ENCODE measurements around the gene KDM1A. TPM values are rescaled to one million over a fixed set of nuclear protein-coding genes. Genes with fewer than 3 reads are reported as not detected.

KDM1A gene
- total and polyA plus RNA-seq, 2 donors (not counting 1 experiment from before 2014, with no cell fraction given), result 30.2 to 47.4 TPM

DNA sequence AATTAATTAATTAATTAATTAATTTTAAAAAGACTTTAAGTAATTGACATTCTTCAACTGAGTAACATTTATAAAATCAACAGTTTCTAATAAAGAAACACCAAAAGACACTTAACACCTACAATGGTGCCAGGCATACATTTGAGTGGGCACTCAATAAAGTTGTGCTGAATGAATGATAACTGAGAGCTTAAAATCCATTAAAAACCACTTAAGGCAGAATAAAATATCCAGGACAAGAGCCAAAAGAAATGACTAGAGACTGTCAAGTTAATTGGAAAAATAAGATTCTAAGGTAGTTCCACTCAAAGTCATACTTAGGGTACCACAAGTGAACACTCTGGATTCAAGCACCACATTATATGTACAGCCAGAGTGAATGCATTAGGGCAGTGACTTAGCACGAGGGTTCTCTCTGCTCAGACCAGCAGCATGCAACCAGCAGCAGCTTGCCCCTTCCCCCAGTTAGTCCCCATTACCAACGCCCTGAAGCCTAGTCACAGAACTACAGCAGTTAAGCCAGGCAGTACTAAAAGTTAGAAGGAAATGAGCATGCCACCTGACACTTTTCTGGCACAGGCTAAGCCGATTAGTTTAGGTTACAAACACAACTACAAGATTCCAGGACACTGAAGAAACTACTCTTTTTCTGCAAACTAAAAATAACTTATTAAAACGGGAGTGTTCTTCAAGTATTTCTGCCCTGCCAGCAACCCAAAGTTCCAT, 102.9 kb downstream of the KDM1A start:
- no peak for DNase-seq
- POLR2A ChIA-PET, result interaction anchor here (0.6 kb wide), 1 partner anchor 9 kb away, joined by 3 read pairs; no protein-coding TSS in a partner anchor
- H3K4me1 Mint-ChIP-seq, result peaks cover 22% of the 10 kb centered on the region

DNA sequence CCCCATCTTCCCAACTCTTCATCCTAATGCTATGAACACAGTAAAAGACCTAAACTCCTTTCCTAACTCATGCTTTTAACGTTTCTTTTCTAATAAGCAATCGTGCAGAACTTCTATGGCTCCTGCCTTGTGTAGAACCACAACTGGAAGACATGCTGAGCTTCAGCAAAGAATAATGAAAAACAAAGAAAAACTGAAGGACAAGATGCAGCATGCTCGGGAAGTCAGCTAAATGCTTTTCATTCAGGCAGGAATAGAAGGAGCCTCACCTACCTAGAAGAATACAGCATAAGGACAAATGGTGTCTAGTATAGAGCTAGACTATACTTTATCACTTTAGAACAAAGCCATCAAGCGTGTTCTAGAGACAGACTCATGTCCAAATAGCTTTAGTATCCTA, 103.5 kb downstream of the KDM1A start:
- Histone ChIP-seq H3K27ac (ENCODE audit: low read length in 2 of 2) (no peak overlapping the region), H3K27me3 (replicated peaks in 1 of 4; ENCODE audit: control extremely low read depth in 1 of 4, control insufficient read depth in 3 of 4, insufficient read depth in 4 of 4, low read length in 3 of 4) (no peaks in the 10 kb centered on the region), H2AFZ (ENCODE audit: insufficient read depth, low read depth, low read length, poor library complexity, severe bottlenecking) (no peak overlapping the region), H3K4me2 (replicated peaks; ENCODE audit: low read depth, low read length, poor library complexity, severe bottlenecking) (no peak overlapping the region), H3K79me2 (ENCODE audit: control insufficient read depth, insufficient read depth, low read length) (peaks cover 24% of the 10 kb centered on the region), H3K9me3 (ENCODE audit: control extremely low read depth in 1 of 3, control insufficient read depth in 2 of 3, insufficient read depth in 1 of 3, low read length in 2 of 3) (no peaks in the 10 kb centered on the region), H3K36me3 (replicated peaks in 1 of 2; ENCODE audit: control extremely low read depth in 1 of 2, control insufficient read depth in 1 of 2, extremely low read depth in 1 of 2, insufficient read depth in 2 of 2, low read length in 1 of 2) (no peaks in the 10 kb centered on the region), H3K9ac (ENCODE audit: low read length) (no peak overlapping the region), H3K4me1 (ENCODE audit: control insufficient read depth in 2 of 2, insufficient read depth in 2 of 2, low read length in 2 of 2) (peaks cover 6 to 11% of the 10 kb centered on the region in 2 donors), H3K4me3 (ENCODE audit: control extremely low read depth in 1 of 5, extremely low read depth in 1 of 5, insufficient read depth in 1 of 5, low read depth in 2 of 5, low read length in 4 of 5) (no peak overlapping the region), H4K20me1 (ENCODE audit: control insufficient read depth, insufficient read depth, low read length, poor library complexity, severe bottlenecking) (no peaks in the 10 kb centered on the region)
- H3K4me3 Mint-ChIP-seq, result no peak overlapping the region
- ChIA-PET POLR2A (interaction anchor here (0.6 kb wide), 1 partner anchor 9 kb away, joined by 3 read pairs; no protein-coding TSS in a partner anchor), CTCF (interaction anchor here (1.2 kb wide), 1 partner anchor 23 kb away, joined by 3 read pairs; no protein-coding TSS in a partner anchor)
- 79% methylated on average over 3 of the region's 4 CpGs for WGBS (ENCODE audit: insufficient coverage)
- no peaks in the 10 kb centered on the region for H3K9me3 Mint-ChIP-seq (ENCODE audit: insufficient read depth)
- no peaks in the 10 kb centered on the region for H3K27me3 Mint-ChIP-seq
- intact Hi-C loops (cut with micrococcal nuclease), result no loop called here
- H3K4me1 Mint-ChIP-seq, result peaks cover 20% of the 10 kb centered on the region
- TF ChIP-seq, protein P1, sequence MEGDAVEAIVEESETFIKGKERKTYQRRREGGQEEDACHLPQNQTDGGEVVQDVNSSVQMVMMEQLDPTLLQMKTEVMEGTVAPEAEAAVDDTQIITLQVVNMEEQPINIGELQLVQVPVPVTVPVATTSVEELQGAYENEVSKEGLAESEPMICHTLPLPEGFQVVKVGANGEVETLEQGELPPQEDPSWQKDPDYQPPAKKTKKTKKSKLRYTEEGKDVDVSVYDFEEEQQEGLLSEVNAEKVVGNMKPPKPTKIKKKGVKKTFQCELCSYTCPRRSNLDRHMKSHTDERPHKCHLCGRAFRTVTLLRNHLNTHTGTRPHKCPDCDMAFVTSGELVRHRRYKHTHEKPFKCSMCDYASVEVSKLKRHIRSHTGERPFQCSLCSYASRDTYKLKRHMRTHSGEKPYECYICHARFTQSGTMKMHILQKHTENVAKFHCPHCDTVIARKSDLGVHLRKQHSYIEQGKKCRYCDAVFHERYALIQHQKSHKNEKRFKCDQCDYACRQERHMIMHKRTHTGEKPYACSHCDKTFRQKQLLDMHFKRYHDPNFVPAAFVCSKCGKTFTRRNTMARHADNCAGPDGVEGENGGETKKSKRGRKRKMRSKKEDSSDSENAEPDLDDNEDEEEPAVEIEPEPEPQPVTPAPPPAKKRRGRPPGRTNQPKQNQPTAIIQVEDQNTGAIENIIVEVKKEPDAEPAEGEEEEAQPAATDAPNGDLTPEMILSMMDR (IDR thresholded peaks at IDR 0.05), result no peak
- TF ChIP-seq EZH2 (IDR thresholded peaks at IDR 0.05; ENCODE audit: borderline replicate concordance, insufficient read depth, low read depth, low read length, poor library complexity, severe bottlenecking), result no peak
- no peak overlapping the region for H3K27ac Mint-ChIP-seq
- no peak for ATAC-seq (ENCODE audit: low read depth)
- DNase-seq, result no peak

More for the DNA sequence above, 102.9 kb downstream of the KDM1A start:
- TF ChIP-seq EZH2 (IDR thresholded peaks at IDR 0.05; ENCODE audit: borderline replicate concordance, insufficient read depth, low read depth, low read length, poor library complexity, severe bottlenecking), result no peak
- TF ChIP-seq, protein P1 (IDR thresholded peaks at IDR 0.05), result no peak
- CTCF ChIA-PET, result interaction anchor here (1.2 kb wide), 1 partner anchor 23 kb away, joined by 3 read pairs; no protein-coding TSS in a partner anchor
- WGBS (ENCODE audit: insufficient coverage), result 60% methylated on average over 3 of the region's 4 CpGs
- Histone ChIP-seq H3K36me3 (replicated peaks in 1 of 2; ENCODE audit: control extremely low read depth in 1 of 2, control insufficient read depth in 1 of 2, extremely low read depth in 1 of 2, insufficient read depth in 2 of 2, low read length in 1 of 2) (no peaks in the 10 kb centered on the region), H4K20me1 (ENCODE audit: control insufficient read depth, insufficient read depth, low read length, poor library complexity, severe bottlenecking) (no peaks in the 10 kb centered on the region), H2AFZ (ENCODE audit: insufficient read depth, low read depth, low read length, poor library complexity, severe bottlenecking) (no peak overlapping the region), H3K4me3 (ENCODE audit: control extremely low read depth in 1 of 5, extremely low read depth in 1 of 5, insufficient read depth in 1 of 5, low read depth in 2 of 5, low read length in 4 of 5) (no peak overlapping the region), H3K4me1 (ENCODE audit: control insufficient read depth in 2 of 2, insufficient read depth in 2 of 2, low read length in 2 of 2) (peaks cover 6 to 11% of the 10 kb centered on the region in 2 donors), H3K9ac (ENCODE audit: low read length) (no peak overlapping the region), H3K27me3 (replicated peaks in 1 of 4; ENCODE audit: control extremely low read depth in 1 of 4, control insufficient read depth in 3 of 4, insufficient read depth in 4 of 4, low read length in 3 of 4) (no peaks in the 10 kb centered on the region), H3K9me3 (ENCODE audit: control extremely low read depth in 1 of 3, control insufficient read depth in 2 of 3, insufficient read depth in 1 of 3, low read length in 2 of 3) (no peaks in the 10 kb centered on the region), H3K4me2 (replicated peaks; ENCODE audit: low read depth, low read length, poor library complexity, severe bottlenecking) (no peak overlapping the region), H3K79me2 (ENCODE audit: control insufficient read depth, insufficient read depth, low read length) (peaks cover 24% of the 10 kb centered on the region), H3K27ac (ENCODE audit: low read length in 2 of 2) (no peak overlapping the region)
- no peaks in the 10 kb centered on the region for H3K9me3 Mint-ChIP-seq (ENCODE audit: insufficient read depth)
- H3K4me3 Mint-ChIP-seq, result no peak overlapping the region
- ATAC-seq (ENCODE audit: low read depth), result no peak
- intact Hi-C loops (cut with micrococcal nuclease), result no loop called here
- no peaks in the 10 kb centered on the region for H3K27me3 Mint-ChIP-seq
- no peak overlapping the region for H3K27ac Mint-ChIP-seq
